Mesenchymal stem cell (in vitro differentiated cells and primary cell): ENCODE measurements around the gene ACOT11.
A peak's percentile ranks its signal among the peaks of the same experiment; 100 is the strongest.

Source experiments
- DNase-seq: peaks from one replicate; pipeline ENCODE4 v3.0.0-alpha.2; 2013
- H2AFZ ChIP-seq: one replicate; pipeline ENCODE4 v1.6.1; 2013; ENCODE audit warnings: low read depth, mild to moderate bottlenecking, control low read depth, inconsistent platforms, low read length, moderate library complexity
- H2AK5ac ChIP-seq: 2 replicates; pipeline ENCODE4 v1.6.1; 2013; ENCODE audit warnings: low read length, moderate library complexity, mild to moderate bottlenecking, inconsistent platforms; ENCODE audit not compliant: severe bottlenecking
- H2BK120ac ChIP-seq: one replicate; pipeline ENCODE4 v1.6.1; 2013; ENCODE audit warnings: low read depth, mild to moderate bottlenecking, inconsistent platforms, low read length, moderate library complexity
- H2BK12ac ChIP-seq, 2 experiments: one replicate each; pipeline ENCODE4 v1.6.1; 2013; ENCODE audit warnings: inconsistent platforms in 2 of 2, low read length in 2 of 2, mild to moderate bottlenecking in 2 of 2, moderate library complexity in 2 of 2, control low read depth in 1 of 2
- H2BK15ac ChIP-seq: one replicate; pipeline ENCODE4 v1.6.1; 2013; ENCODE audit warnings: mild to moderate bottlenecking, low read depth, inconsistent platforms; ENCODE audit not compliant: poor library complexity, severe bottlenecking
- H2BK5ac ChIP-seq: 2 replicates; pipeline ENCODE4 v1.6.1; 2013; ENCODE audit warnings: low read depth, mild to moderate bottlenecking, low read length, control low read depth, inconsistent platforms; ENCODE audit not compliant: poor library complexity, severe bottlenecking
- H3K14ac ChIP-seq, 2 experiments: one replicate each; pipeline ENCODE4 v1.6.1; 2013; ENCODE audit warnings: inconsistent platforms in 2 of 2, low read length in 2 of 2, control low read depth in 1 of 2, mild to moderate bottlenecking in 1 of 2, moderate library complexity in 1 of 2
- H3K18ac ChIP-seq, 2 experiments: one replicate each; pipeline ENCODE4 v1.6.1; 2013; ENCODE audit warnings: inconsistent platforms in 2 of 2, low read length in 2 of 2, control low read depth in 1 of 2, low read depth in 1 of 2, mild to moderate bottlenecking in 1 of 2
- H3K23ac ChIP-seq, 2 experiments: one replicate each; pipeline ENCODE4 v1.6.1; 2013; ENCODE audit warnings: inconsistent platforms in 2 of 2, low read length in 2 of 2, mild to moderate bottlenecking in 2 of 2, moderate library complexity in 2 of 2, control low read depth in 1 of 2
- H3K27ac ChIP-seq: 2 replicates; pipeline ENCODE4 v1.5.1; 2013; ENCODE audit warnings: mild to moderate bottlenecking, moderate library complexity, low read length, control low read depth, inconsistent platforms; ENCODE audit not compliant: poor library complexity, severe bottlenecking
- H3K27me3 ChIP-seq, 2 experiments: 2 replicates each; pipeline versions ENCODE4 v1.6.1 to v1.7.0; 2013; ENCODE audit warnings: low read length in 2 of 2, mild to moderate bottlenecking in 2 of 2, moderate library complexity in 2 of 2, control low read depth in 1 of 2, inconsistent platforms in 1 of 2; ENCODE audit not compliant: control insufficient read depth in 1 of 2, insufficient read depth in 1 of 2
- H3K36me3 ChIP-seq, 2 experiments: 2 replicates each; pipeline versions ENCODE4 v1.6.1 to v1.7.0; 2013; ENCODE audit warnings: low read length in 2 of 2, control low read depth in 1 of 2, inconsistent platforms in 1 of 2, low read depth in 1 of 2, mild to moderate bottlenecking in 1 of 2; ENCODE audit not compliant: insufficient read depth in 2 of 2, control insufficient read depth in 1 of 2
- H3K4ac ChIP-seq, 2 experiments: one replicate each; pipeline ENCODE4 v1.6.1; 2013; ENCODE audit warnings: inconsistent platforms in 2 of 2, low read length in 2 of 2, mild to moderate bottlenecking in 2 of 2, moderate library complexity in 2 of 2, control low read depth in 1 of 2, low read depth in 1 of 2
- H3K4me1 ChIP-seq: 2 replicates; pipeline ENCODE4 v1.6.1; 2013; ENCODE audit warnings: low read depth, low read length, control low read depth; ENCODE audit not compliant: control insufficient read depth, insufficient read depth
- H3K4me2 ChIP-seq: 2 replicates; pipeline ENCODE4 v1.6.1; 2013; ENCODE audit warnings: low read length, mild to moderate bottlenecking, inconsistent platforms; ENCODE audit not compliant: poor library complexity, severe bottlenecking
- H3K4me3 ChIP-seq, 2 experiments: 2 replicates each; pipeline versions ENCODE4 v1.5.1 to v1.7.0; 2013; ENCODE audit warnings: low read length in 2 of 2, mild to moderate bottlenecking in 2 of 2, control low read depth in 1 of 2, low read depth in 1 of 2; ENCODE audit not compliant: insufficient read depth in 1 of 2
- H3K79me1 ChIP-seq: replicated peaks from 2 replicates; pipeline ENCODE4 v1.6.1; 2013; ENCODE audit warnings: mild to moderate bottlenecking, control low read depth, low read length, inconsistent platforms; ENCODE audit not compliant: poor library complexity, severe bottlenecking
- H3K9ac ChIP-seq: 2 replicates; pipeline ENCODE4 v1.7.0; 2013; ENCODE audit warnings: mild to moderate bottlenecking, low read length, moderate library complexity
- H3K9me3 ChIP-seq: 2 replicates; pipeline ENCODE4 v1.7.0; 2013; ENCODE audit warnings: mild to moderate bottlenecking, low read length; ENCODE audit not compliant: control insufficient read depth
- H4K8ac ChIP-seq: one replicate; pipeline ENCODE4 v1.6.1; 2013; ENCODE audit warnings: inconsistent platforms, mild to moderate bottlenecking, low read length, moderate library complexity
- H4K91ac ChIP-seq: one replicate; pipeline ENCODE4 v1.6.1; 2013; ENCODE audit warnings: mild to moderate bottlenecking, low read length, inconsistent platforms
- WGBS: methylation state at CpG from one replicate; pipeline ENCODE4 v1.1.7; 2013; ENCODE audit warnings: mixed read lengths; 5-methylcytosine and 5-hydroxymethylcytosine counted together

Gene ACOT11

DNA sequence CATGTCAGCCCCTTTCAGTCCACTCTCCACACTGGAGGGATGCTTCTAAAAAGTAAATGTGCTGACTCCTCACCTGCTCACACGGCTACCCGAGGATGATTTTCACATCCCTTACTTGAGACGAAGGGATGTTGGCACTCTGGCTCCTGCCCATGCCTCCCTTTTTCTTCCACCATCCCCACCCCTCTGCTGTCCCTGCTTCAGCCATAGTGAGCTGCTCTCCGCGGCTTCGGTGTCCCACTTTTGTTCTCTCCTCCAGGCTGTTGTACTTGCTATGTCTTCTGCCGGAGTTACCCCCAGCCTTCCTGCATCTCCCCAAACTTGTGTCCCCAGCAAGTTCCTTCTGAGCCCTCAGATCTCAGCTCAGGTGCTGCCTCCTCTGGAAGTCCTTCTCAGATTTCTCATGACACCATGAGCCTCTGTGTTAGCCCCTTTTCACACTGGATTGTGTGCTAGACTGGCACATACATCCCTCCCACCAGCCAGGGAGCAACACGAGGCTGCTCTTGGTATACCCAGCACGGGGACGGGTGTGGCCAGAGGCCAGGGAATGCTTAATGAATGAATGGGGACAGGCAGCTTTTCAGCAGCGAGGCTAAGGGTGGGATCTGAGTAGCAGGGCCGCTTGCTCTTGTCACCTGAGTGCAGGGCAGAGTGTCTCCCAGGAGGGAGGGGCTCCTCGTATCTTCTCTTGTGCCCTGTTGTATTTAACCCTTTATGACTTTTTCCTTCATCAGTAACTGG is 1.3 kb downstream of the ACOT11 start:
- H2BK120ac ChIP-seq, result no peak overlapping the region
- H2BK15ac ChIP-seq, result peak overlapping the region; percentile 30
- no peaks in the 10 kb centered on the region for H3K9me3 ChIP-seq
- H2AFZ ChIP-seq, result no peak overlapping the region
- no peaks in the 10 kb centered on the region for H3K36me3 ChIP-seq
- no peaks in the 10 kb centered on the region for H3K79me1 ChIP-seq
- H2BK12ac ChIP-seq, result no peak overlapping the region
- no peak overlapping the region for H3K4ac ChIP-seq
- WGBS, result 78% methylated on average over 13 of the region's 13 CpGs
- H3K27ac ChIP-seq, result no peak overlapping the region
- no peak overlapping the region for H2BK5ac ChIP-seq
- no peak overlapping the region for H2AK5ac ChIP-seq
- no peak overlapping the region for H3K4me3 ChIP-seq
- H3K9ac ChIP-seq, result no peak overlapping the region
- H3K14ac ChIP-seq, result no peak overlapping the region
- H3K18ac ChIP-seq, result no peak overlapping the region
- peaks cover 0 to 19% of the 10 kb centered on the region in 2 experiments for H3K27me3 ChIP-seq
- no peak for DNase-seq
- H4K8ac ChIP-seq, result no peak overlapping the region
- no peaks in the 10 kb centered on the region for H3K4me1 ChIP-seq
- no peak overlapping the region for H3K23ac ChIP-seq
- no peak overlapping the region for H4K91ac ChIP-seq
- H3K4me2 ChIP-seq, result no peak overlapping the region

DNA sequence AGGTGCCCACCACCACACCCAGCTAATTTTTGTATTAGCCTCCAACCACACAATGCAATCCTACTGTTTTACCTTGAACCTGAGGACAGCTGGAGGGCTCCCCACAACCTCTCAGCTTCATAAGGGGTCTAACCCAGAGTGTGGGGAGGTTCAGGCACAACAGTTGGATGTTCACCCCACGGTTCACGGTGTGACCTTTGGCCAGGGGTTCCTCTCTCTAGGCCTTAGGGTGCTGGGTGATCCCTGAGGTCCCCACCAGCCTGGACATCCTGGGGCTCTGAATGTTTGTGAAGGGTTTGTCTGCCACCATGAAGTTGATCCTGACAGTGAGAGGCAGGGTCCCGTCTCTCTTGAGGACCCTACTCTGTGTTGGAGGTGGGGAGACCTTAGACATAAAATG is 3.9 kb downstream of the ACOT11 start:
- no peaks in the 10 kb centered on the region for H3K4me1 ChIP-seq
- H3K27ac ChIP-seq, result no peak overlapping the region
- H3K4ac ChIP-seq, result no peak overlapping the region
- no peak overlapping the region for H3K4me3 ChIP-seq
- H3K4me2 ChIP-seq, result no peak overlapping the region
- DNase-seq, result no peak
- H3K36me3 ChIP-seq, result no peaks in the 10 kb centered on the region
- H3K23ac ChIP-seq, result no peak overlapping the region
- H2BK5ac ChIP-seq, result no peak overlapping the region
- H3K9ac ChIP-seq, result no peak overlapping the region
- no peak overlapping the region for H2BK120ac ChIP-seq
- H2BK12ac ChIP-seq, result no peak overlapping the region
- no peak overlapping the region for H4K91ac ChIP-seq
- peaks cover 0 to 19% of the 10 kb centered on the region in 2 experiments for H3K27me3 ChIP-seq
- H3K14ac ChIP-seq, result no peak overlapping the region
- no peak overlapping the region for H2AK5ac ChIP-seq
- no peak overlapping the region for H4K8ac ChIP-seq
- H3K79me1 ChIP-seq, result no peaks in the 10 kb centered on the region
- 94% methylated on average over 3 of the region's 3 CpGs for WGBS
- no peak overlapping the region for H2BK15ac ChIP-seq
- no peaks in the 10 kb centered on the region for H3K9me3 ChIP-seq
- no peak overlapping the region for H2AFZ ChIP-seq
- H3K18ac ChIP-seq, result no peak overlapping the region

DNA sequence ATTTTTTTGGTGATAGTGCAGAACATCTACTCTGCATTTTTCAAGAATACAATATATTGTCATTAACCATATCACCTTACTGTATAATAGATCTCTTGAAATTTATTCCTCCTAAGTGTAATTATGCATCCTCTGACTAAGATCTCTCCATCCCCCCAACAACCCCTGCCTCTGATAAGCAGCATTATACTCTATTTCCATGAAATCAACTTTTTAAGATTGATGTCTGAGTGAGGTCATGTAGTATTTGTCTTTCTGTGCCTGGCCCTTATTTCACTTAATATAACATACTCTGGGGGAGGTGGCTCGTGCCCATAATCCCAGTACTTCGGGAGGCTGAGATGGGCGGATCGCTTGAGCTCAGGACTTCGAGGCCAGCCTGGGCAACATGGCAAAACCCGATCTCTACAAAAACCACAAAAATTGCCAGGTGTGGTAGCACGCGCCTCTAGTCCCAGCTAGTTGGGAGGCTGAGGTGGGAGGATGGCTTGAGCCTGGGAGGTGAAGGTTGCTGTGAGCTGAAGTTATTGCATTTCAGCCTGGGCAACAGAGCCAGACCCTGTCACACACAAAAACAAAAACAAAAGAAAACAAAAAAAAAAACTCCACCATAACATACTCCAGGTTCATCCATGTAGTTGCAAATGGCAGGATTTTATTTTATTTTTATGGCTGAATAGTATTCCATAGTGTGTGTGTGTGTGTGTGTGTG is 5.7 kb downstream of the ACOT11 start:
- H3K79me1 ChIP-seq, result no peaks in the 10 kb centered on the region
- H3K9ac ChIP-seq, result no peak overlapping the region
- H3K27me3 ChIP-seq, result peaks cover 0 to 22% of the 10 kb centered on the region in 2 experiments
- no peak overlapping the region for H3K18ac ChIP-seq
- 98% methylated on average over 6 of the region's 8 CpGs for WGBS
- no peak overlapping the region for H2BK12ac ChIP-seq
- H2BK15ac ChIP-seq, result no peak overlapping the region
- no peak overlapping the region for H2BK120ac ChIP-seq
- H2AFZ ChIP-seq, result no peak overlapping the region
- H3K14ac ChIP-seq, result no peak overlapping the region
- no peak overlapping the region for H3K23ac ChIP-seq
- H3K4me3 ChIP-seq, result no peak overlapping the region
- H3K4me2 ChIP-seq, result no peak overlapping the region
- no peak overlapping the region for H3K4ac ChIP-seq
- no peak overlapping the region for H2AK5ac ChIP-seq
- DNase-seq, result no peak
- no peaks in the 10 kb centered on the region for H3K36me3 ChIP-seq
- no peak overlapping the region for H2BK5ac ChIP-seq
- no peak overlapping the region for H3K27ac ChIP-seq
- no peak overlapping the region for H4K91ac ChIP-seq
- H3K9me3 ChIP-seq, result no peaks in the 10 kb centered on the region
- no peaks in the 10 kb centered on the region for H3K4me1 ChIP-seq
- no peak overlapping the region for H4K8ac ChIP-seq

- no peak overlapping the region for H3K4me3 ChIP-seq
- no peak overlapping the region for H2BK12ac ChIP-seq
- H2BK120ac ChIP-seq, result no peak overlapping the region
- DNase-seq, result no peak
- WGBS, result 75% methylated on average over 1 of the region's 1 CpG
- H2BK15ac ChIP-seq, result no peak overlapping the region
- H4K91ac ChIP-seq, result no peak overlapping the region
- H3K4me1 ChIP-seq, result no peaks in the 10 kb centered on the region
- no peak overlapping the region for H3K4ac ChIP-seq
- H3K9me3 ChIP-seq, result no peaks in the 10 kb centered on the region
- no peak overlapping the region for H3K18ac ChIP-seq
- H3K27me3 ChIP-seq, result peaks cover 0 to 15% of the 10 kb centered on the region in 2 experiments
- no peak overlapping the region for H3K4me2 ChIP-seq
- H3K23ac ChIP-seq, result no peak overlapping the region
- no peak overlapping the region for H2AFZ ChIP-seq
- no peaks in the 10 kb centered on the region for H3K36me3 ChIP-seq
- no peaks in the 10 kb centered on the region for H3K79me1 ChIP-seq
- no peak overlapping the region for H2AK5ac ChIP-seq
- H2BK5ac ChIP-seq, result no peak overlapping the region
- no peak overlapping the region for H3K14ac ChIP-seq
- H3K27ac ChIP-seq, result no peak overlapping the region
- no peak overlapping the region for H3K9ac ChIP-seq
- no peak overlapping the region for H4K8ac ChIP-seq
Measured at GRCh38 chr1:54556110-54556509, 8.1 kb downstream of the ACOT11 start.
